ENCODE data around the gene CKAP2L. TPM values are rescaled to one million over a fixed set of nuclear protein-coding genes. Genes with fewer than 3 reads are reported as not detected.

The CKAP2L gene
- total and polyA plus RNA-seq, 4 donors = 0.19 to 15.9 (median 0.91) TPM; not detected in 1

- no peak for DNase-seq (ENCODE audit: low spot score)
- TF ChIP-seq REST (IDR thresholded peaks at IDR 0.05) (no peak), FOXA2 (IDR thresholded peaks at IDR 0.05) (no peak), EGR1 (IDR thresholded peaks at IDR 0.05; ENCODE audit: low read depth in 2 of 2) (no peak), HNF4A (conservative IDR thresholded peaks at IDR 0.05) (no peak), TAF1 (conservative IDR thresholded peaks at IDR 0.05) (no peak), HNF4G (IDR thresholded peaks at IDR 0.05) (no peak), ZBTB33 (IDR thresholded peaks at IDR 0.05) (no peak), YY1 (IDR thresholded peaks at IDR 0.05) (no peak), NR2F2 (IDR thresholded peaks at IDR 0.05) (no peak), GABPA (IDR thresholded peaks at IDR 0.05 in 1 of 2, conservative IDR thresholded peaks at IDR 0.05 in 1 of 2) (no peak), CTCF (IDR thresholded peaks at IDR 0.05; ENCODE audit: low read depth, low read length, missing input control) (no peak), JUND (IDR thresholded peaks at IDR 0.05) (no peak), RAD21 (IDR thresholded peaks at IDR 0.05) (no peak)
- TF ChIP-seq, protein P1, sequence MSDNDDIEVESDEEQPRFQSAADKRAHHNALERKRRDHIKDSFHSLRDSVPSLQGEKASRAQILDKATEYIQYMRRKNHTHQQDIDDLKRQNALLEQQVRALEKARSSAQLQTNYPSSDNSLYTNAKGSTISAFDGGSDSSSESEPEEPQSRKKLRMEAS (IDR thresholded peaks at IDR 0.05) = no peak
Observed at GRCh38 chr2:112793449-112793978, 29.1 kb upstream of the CKAP2L start.

GRCh38 chr2:112792419-112792818, 28.0 kb upstream of the CKAP2L start:
- Histone ChIP-seq H3K36me3 (ENCODE audit: control insufficient read depth in 4 of 4, insufficient read depth in 3 of 4, low read depth in 1 of 4, low read length in 3 of 4) (no peaks in the 10 kb centered on the region), H3K4me3 (ENCODE audit: low read depth in 1 of 3, low read length in 3 of 3) (no peak overlapping the region), H3K9ac (ENCODE audit: low read depth in 1 of 2, low read length in 2 of 2) (no peak overlapping the region), H3K9me3 (ENCODE audit: control insufficient read depth in 4 of 4, low read length in 3 of 4) (no peaks in the 10 kb centered on the region), H3K27ac (ENCODE audit: low read depth in 1 of 2, low read length in 2 of 2) (no peak overlapping the region), H3K4me1 (ENCODE audit: control insufficient read depth in 4 of 4, insufficient read depth in 4 of 4, low read length in 3 of 4) (peaks cover 0 to 2% (median 0%) of the 10 kb centered on the region in 4 donors), H3K27me3 (ENCODE audit: control insufficient read depth in 4 of 4, insufficient read depth in 4 of 4, low read length in 3 of 4) (no peaks in the 10 kb centered on the region)
- 92% methylated on average over 5 of the region's 5 CpGs for WGBS
- DNase-seq (ENCODE audit: low spot score) = no peak
- TF ChIP-seq YY1 (IDR thresholded peaks at IDR 0.05) (no peak), RAD21 (IDR thresholded peaks at IDR 0.05) (no peak), HNF4G (IDR thresholded peaks at IDR 0.05) (no peak), GABPA (IDR thresholded peaks at IDR 0.05 in 1 of 2, conservative IDR thresholded peaks at IDR 0.05 in 1 of 2) (no peak), TAF1 (conservative IDR thresholded peaks at IDR 0.05) (no peak), JUND (IDR thresholded peaks at IDR 0.05) (no peak), ZBTB33 (IDR thresholded peaks at IDR 0.05) (no peak), NR2F2 (IDR thresholded peaks at IDR 0.05) (no peak), FOXA2 (IDR thresholded peaks at IDR 0.05) (no peak), HNF4A (conservative IDR thresholded peaks at IDR 0.05) (no peak), CTCF (IDR thresholded peaks at IDR 0.05; ENCODE audit: low read depth, low read length, missing input control) (no peak)
- TF ChIP-seq, protein P1 (IDR thresholded peaks at IDR 0.05) = no peak

More at GRCh38 chr2:112793449-112793978, 29.1 kb upstream of the CKAP2L start:
- peak overlapping the region in 1 of 2 donors; percentile 32 for H3K27ac ChIP-seq (ENCODE audit: low read depth in 1 of 2, low read length in 2 of 2)
- peaks cover 0 to 2% (median 0%) of the 10 kb centered on the region in 4 donors for H3K4me1 ChIP-seq (ENCODE audit: control insufficient read depth in 4 of 4, insufficient read depth in 4 of 4, low read length in 3 of 4)
- no peaks in the 10 kb centered on the region for H3K36me3 ChIP-seq (ENCODE audit: control insufficient read depth in 4 of 4, insufficient read depth in 3 of 4, low read depth in 1 of 4, low read length in 3 of 4)
- H3K4me3 ChIP-seq (ENCODE audit: low read depth in 1 of 3, low read length in 3 of 3) = no peak overlapping the region
- WGBS = 76% methylated on average over 3 of the region's 3 CpGs
- H3K9me3 ChIP-seq (ENCODE audit: control insufficient read depth in 4 of 4, low read length in 3 of 4) = no peaks in the 10 kb centered on the region
- H3K27me3 ChIP-seq (ENCODE audit: control insufficient read depth in 4 of 4, insufficient read depth in 4 of 4, low read length in 3 of 4) = no peaks in the 10 kb centered on the region
- no peak overlapping the region for H3K9ac ChIP-seq (ENCODE audit: low read depth in 1 of 2, low read length in 2 of 2)

All from liver (tissue), 9 donors.